NCI-H2196 treated with DMSO at 0.1 percent for 48 hours (cell line): ENCODE data around the gene SPEF2.
"Not testable (repeated sequence)": the region's sequence is repeated elsewhere in the genome, so short reads cannot be mapped to it uniquely, and the experiment has no call there.

Source experiments
- DNase-seq: peaks from one replicate; lab custom pipeline; 2025; ENCODE audit not compliant: unreplicated experiment; lab: John Stamatoyannopoulos, UW

Gene SPEF2

GRCh38 chr5:35819668-35820067 is 202.0 kb downstream of the SPEF2 start:
- DNase-seq: no peak

GRCh38 chr5:35820735-35821134 is 203.1 kb downstream of the SPEF2 start:
- no peak for DNase-seq

DNA sequence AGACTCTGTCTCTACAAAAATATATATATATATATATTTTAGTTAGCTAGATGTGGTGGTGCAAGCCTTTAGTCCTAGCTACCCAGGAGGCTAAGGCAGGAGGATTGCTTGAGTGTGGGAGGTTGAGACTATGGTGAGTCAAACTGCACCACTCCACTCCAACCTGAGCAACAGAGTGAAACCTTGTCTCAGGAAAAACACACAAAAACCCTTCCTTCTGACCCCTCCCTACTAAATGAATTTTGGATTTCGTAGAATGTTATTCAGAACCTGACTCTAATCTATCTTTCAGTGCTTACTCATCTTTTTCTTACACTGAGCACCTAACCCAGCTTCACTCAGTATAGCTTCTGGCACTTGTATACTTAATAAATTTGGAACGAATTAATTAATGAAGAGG is 203.8 kb downstream of the SPEF2 start:
- no peak for DNase-seq

DNA sequence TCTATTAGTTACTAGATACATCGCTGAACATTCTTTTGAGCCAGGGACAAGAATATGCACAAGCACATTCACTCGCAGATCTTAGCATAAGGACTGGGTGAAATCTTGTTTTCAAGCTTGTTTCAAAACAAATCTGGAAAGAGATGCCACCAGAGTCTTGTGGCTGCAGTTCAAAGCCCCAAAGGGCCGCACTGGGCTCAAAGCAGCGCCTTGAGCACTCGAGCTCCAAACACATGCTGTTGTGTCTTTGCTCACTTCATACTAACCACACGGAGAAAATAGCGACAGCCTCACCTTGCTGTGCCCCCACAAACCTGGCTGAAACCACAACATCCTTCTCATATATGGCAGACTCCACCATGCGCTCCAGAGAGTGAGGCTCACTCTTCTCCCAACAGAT is 204.8 kb downstream of the SPEF2 start:
- no peak for DNase-seq

DNA sequence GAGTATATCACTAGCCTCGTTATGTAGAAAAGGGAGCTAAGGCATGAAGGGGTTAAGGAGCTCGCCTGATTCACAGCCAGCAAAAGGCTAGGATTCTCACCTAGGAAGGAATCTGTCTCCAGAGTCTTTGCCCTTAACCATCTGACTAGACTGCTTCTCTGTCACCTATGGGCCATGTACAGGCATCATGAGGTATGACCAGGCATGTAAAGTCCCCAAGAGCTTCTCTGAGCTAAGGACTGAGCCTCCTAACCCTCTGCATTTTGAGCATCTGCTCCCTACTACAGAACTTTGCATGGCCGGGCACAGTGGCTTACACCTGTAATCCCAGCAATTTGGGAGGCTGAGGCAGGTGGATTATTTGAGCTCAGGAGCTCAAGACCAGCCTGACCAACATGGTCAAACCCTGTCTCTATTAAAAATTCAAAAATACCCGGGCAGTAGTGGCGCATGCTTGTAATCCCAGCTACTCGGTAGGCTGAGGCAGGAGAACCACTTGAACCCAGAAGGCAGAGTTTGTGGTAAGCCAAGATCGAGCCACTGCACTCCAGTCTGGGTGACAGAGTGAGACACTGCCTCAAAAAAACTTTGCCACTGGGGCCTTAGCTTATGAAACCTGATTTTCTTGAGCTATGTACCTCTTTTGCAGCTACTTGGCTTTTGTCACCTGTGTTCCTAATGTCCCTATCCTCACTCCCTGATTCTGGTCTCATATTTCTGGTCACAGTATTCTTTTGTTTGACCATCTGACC is 205.9 kb downstream of the SPEF2 start:
- no peak for DNase-seq

GRCh38 chr5:35826056-35826455 is 208.4 kb downstream of the SPEF2 start:
- DNase-seq: no peak

GRCh38 chr5:35826554-35826953 is 208.9 kb downstream of the SPEF2 start:
- DNase-seq: no peak

DNA sequence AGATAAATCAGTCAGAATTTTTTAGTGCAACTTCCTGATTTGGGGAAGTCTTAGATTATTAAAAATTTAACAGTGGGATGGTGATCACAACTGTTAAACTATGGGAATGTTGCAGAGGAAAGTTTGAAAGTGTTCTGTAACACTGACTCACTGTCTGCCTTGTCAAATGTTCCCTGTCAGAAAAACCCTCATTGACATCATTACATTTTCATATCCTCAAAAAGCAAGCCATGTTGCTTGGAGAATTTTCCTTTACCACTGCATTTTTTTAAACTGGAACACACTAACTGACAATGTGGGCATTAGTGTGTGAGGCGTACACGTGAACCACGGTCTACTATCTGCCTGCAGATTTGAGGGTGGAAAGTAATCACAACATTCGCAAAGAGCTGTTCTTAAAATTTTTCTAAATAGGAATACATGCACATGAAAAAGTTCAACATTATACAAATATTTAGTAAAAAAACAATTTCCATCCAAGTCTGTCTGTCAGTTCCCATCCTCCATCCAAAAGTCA is 210.5 kb downstream of the SPEF2 start:
- no peak for DNase-seq

- no peak for DNase-seq
Measured at GRCh38 chr5:35830587-35830986, 212.9 kb downstream of the SPEF2 start.

DNA sequence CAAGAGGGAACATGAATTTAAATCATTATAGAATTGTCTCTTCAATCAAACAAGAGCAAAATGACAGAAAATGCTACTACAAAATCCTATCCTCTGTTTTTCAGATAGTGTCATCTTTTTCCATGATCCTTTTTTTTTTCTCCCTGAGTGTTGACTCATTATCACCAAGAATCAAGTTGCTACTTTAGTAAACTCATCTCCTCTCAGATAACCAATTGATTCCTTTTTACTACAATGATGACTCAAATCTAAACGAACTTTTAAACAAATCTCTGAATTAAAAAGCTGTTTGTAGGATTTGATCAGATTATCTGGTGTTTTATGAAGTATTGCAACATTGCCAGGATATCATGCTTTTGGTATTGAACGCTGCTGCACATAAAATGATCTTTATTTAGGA is 215.1 kb downstream of the SPEF2 start:
- DNase-seq: no peak

DNA sequence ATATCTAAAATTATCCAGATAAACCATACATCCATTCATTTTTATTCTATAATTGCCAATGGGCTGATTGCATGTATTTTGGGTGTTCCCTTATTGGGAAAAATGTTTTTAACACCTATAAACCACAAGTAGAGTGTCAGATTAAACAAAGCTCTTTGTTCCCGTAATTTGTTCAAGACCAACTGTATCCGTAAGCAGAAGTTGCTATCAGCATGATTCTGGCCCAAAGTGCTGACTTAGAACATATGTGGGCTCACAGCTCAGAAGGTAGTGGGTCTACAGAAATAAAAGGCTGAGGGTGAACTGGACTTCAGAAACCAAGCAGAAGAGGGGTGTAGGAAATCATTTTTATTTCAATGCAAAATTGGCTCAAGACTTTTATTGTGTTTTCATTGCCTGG is 215.6 kb downstream of the SPEF2 start:
- no peak for DNase-seq

- DNase-seq: no peak
Measured at GRCh38 chr5:35835796-35836742, 218.4 kb downstream of the SPEF2 start.

- no peak for DNase-seq
Measured at GRCh38 chr5:35838370-35839042, 220.8 kb downstream of the SPEF2 start.

GRCh38 chr5:35842856-35843255 is 225.2 kb downstream of the SPEF2 start:
- DNase-seq: no peak

- DNase-seq: not testable (repeated sequence)
Measured at GRCh38 chr5:35845508-35845907, 227.8 kb downstream of the SPEF2 start.

DNA sequence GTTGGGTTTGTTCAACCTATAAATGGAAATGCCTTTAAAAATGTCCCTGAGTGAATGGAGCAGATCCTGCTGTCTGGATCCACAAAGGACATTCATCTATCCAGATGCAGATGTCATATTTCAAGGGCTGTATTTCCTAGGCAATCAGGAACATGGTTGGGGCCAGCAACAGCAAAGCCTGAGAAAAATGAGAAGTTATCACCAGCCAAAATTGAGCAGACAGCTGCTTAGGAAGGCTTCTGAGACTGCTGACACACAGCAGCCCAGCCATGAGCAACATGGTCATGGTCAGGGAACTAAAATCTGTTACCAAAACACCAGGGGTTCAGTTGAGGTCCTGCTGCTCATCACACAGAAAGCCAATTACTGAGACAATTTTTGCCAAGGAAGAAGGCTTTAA is 229.8 kb downstream of the SPEF2 start:
- no peak for DNase-seq

- DNase-seq: no peak
Measured at GRCh38 chr5:35847961-35848360, 230.3 kb downstream of the SPEF2 start.

- DNase-seq: no peak
Measured at GRCh38 chr5:35849860-35850259, 232.2 kb downstream of the SPEF2 start.

- no peak for DNase-seq
Measured at GRCh38 chr5:35850967-35851680, 233.5 kb downstream of the SPEF2 start.

GRCh38 chr5:35852084-35852734 is 234.5 kb downstream of the SPEF2 start:
- no peak for DNase-seq
